D721Med (cell line): ENCODE data around the gene CD163.

Source experiments
- DNase-seq: peaks from one replicate; pipeline ENCODE4 v3.0.0; 2011; ENCODE audit warnings: low spot score; ENCODE audit not compliant: insufficient read length
- FAIRE-seq: peaks from 2 replicates; lab custom pipeline; 2011; peaks lifted over from hg19 to GRCh38; lab: Jason Lieb, UNC
- TF ChIP-seq, protein P1 (sequence below): IDR thresholded peaks from 2 replicates; pipeline ENCODE4 v1.5.1; 2012; ENCODE audit warnings: mild to moderate bottlenecking, control low read depth; ENCODE audit not compliant: insufficient read depth; ENCODE audit errors: missing control alignments

Gene CD163

DNA sequence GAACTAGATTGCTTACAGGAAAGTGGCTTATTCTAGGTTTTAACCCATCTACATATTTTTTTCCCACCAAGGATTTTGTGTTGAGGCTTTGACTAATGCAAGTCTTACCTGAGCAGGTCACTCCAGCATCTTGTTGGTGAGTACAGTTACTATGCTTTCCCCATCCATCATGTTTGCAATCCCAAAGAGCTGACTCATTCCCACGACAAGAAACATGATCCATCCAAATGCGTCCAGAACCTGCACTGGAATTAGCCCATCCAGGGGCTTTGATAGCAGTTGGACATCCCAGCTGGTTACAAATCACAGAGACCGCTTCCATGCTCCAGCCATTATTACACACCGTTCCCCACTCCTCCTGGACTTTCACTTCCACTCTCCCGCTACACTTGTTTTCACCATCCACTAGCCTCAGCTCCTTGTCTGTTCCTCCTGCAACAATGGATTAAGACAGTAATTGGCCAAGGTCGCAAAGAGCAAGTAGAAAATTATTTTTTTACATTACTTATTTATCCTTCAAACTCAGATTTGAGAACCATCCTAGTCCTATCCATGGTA, 2.5 kb downstream of the CD163 start:
- TF ChIP-seq, protein P1, sequence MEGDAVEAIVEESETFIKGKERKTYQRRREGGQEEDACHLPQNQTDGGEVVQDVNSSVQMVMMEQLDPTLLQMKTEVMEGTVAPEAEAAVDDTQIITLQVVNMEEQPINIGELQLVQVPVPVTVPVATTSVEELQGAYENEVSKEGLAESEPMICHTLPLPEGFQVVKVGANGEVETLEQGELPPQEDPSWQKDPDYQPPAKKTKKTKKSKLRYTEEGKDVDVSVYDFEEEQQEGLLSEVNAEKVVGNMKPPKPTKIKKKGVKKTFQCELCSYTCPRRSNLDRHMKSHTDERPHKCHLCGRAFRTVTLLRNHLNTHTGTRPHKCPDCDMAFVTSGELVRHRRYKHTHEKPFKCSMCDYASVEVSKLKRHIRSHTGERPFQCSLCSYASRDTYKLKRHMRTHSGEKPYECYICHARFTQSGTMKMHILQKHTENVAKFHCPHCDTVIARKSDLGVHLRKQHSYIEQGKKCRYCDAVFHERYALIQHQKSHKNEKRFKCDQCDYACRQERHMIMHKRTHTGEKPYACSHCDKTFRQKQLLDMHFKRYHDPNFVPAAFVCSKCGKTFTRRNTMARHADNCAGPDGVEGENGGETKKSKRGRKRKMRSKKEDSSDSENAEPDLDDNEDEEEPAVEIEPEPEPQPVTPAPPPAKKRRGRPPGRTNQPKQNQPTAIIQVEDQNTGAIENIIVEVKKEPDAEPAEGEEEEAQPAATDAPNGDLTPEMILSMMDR, result no peak
- FAIRE-seq (no peak), DNase-seq (no peak)

DNA sequence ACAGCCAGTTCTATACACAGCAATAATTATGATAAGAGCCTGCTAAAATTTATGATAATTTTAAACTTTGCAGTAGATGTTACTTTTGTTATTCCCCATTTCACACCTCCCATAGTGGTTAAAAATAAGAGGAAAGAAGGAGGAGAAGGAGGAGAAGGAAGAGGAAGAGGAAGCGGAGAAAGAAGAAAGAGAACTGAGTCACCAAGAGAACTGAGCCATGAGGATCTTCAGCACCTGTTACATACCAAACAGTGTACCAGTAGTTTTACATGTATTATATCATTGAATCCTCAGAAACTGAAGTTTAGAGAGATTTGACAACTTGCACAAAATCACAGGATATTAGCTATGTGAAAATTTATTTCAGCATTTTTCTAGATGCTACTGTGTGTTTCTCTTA, 3.9 kb downstream of the CD163 start:
- FAIRE-seq (no peak), DNase-seq (no peak)
- TF ChIP-seq, protein P1, result no peak

DNA sequence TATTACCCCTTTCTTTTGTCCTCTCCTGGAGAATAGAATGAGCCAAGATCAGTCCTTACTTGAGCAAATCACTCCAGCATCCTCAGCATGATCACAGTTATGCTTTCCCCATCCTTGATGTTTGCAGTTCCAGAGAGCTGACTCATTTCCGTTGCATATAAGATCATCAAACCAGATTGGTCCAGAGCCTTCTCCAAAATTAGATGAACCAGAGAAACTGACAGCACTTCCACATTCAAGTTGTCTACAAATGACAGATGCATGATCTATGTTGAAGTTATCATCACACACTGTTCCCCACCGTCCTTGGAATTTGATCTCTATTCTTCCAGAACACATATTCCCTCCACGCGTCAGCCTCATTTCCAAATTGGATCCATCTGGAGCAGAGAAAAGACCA, 4.8 kb downstream of the CD163 start:
- no peak for DNase-seq
- no peak for FAIRE-seq
- TF ChIP-seq, protein P1, result no peak

DNA sequence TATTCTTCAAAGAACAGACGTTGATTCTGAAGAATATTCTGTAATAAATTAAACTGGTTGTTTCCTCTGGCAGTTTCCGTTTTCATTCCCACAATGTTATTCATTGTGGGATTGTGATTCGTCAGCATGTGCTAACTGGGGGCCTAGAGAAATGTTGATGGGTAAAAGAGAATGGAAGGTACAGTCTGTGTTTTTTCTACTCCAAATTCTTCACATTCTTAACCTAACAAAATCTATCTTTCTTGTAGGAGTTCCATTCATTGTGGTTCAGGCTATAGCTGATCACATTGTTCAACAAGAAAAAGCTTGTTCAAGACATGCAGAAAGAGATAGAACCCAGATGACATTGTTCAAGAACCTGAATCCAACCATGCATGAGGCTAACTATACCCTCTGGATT, 5.9 kb downstream of the CD163 start:
- DNase-seq (no peak), FAIRE-seq (no peak)
- TF ChIP-seq, protein P1, result no peak

DNA sequence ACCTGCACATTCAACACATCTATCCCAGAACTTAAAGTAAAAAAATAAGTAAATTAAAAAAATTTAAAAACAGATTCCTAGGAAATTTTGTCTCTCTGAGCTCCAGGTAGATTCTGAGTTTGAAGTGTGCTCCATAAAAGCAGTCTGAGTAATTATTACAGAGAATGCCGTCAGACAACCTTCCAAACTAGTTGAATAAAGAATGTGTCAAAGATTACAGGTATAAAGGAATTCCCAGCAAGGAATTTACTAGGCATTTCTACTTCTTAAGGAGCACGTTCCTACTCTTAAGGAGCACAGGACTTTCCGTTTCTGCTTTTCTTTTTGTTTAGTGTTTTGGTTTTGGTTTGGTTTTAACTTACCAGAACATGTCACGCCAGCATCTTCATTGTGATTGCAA, 7.1 kb downstream of the CD163 start:
- TF ChIP-seq, protein P1, result no peak
- DNase-seq (no peak), FAIRE-seq (no peak)

DNA sequence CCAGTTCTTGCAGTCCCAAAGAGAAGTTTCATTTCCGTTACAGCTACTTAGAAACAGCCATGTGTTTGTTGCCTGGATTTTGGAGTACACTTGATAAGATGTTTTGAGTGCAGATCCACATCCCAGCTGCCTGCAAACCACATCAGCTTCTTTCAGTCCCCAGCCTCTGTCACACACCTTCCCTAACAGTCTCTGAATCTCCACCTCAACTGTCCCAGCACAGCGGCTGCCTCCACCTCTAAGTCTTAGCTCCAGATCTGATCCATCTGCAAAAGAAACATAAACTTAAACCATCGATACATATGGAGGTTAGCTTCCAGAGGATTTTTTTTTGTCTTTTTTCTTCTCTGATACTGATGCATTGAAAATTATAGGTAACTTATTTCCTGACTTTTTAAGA, 8.4 kb downstream of the CD163 start:
- DNase-seq (no peak), FAIRE-seq (no peak)
- TF ChIP-seq, protein P1, result no peak

DNA sequence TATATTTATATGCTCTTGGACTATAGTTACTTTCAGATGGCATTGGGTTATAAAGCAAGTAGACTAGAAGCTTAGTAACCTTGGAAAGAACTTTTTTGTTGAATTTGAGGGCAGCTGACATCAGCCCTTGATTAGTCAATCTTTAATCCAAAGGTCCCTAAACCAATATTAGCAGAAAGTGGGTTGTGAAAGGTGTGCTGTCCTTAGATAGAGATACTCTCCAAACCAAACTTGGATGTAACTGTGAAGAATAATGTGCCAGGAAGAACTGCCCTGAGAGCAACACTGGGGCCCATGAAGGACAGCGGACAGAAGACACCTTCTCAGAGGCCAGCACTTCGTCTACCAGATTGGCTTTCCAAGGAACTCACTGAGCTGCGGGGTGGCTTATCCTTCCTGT, 10.6 kb downstream of the CD163 start:
- no peak for FAIRE-seq
- TF ChIP-seq, protein P1, result no peak

More for the DNA sequence above, 10.6 kb downstream of the CD163 start:
- no peak for DNase-seq
